Body of pancreas (tissue), 4 donors: ENCODE measurements around the gene XRCC3. TPM values are rescaled to one million over a fixed set of nuclear protein-coding genes. Genes with fewer than 3 reads are reported as not detected.

Experiments used
- ATAC-seq: fragments of 150-250 bp; one replicate; pipeline ENCODE4 v1.9.1; 2016
- DNase-seq, 4 donors: peaks; one replicate each; pipeline ENCODE4 v3.0.0-alpha.2; 2019
- H3K27ac ChIP-seq, 4 donors: fragments of 200-600 bp; sonication (generic); 1 replicate in 3 of 4; 2 replicates in 1 of 4; pipeline versions ENCODE4 v1.5.1 to v1.6.1; 2016 to 2019; ENCODE audit warnings: mild to moderate bottlenecking in 1 of 4, mixed read lengths in 1 of 4, moderate library complexity in 1 of 4
- H3K27me3 ChIP-seq, 2 donors: fragments of 200-600 bp; sonication (generic); one replicate each; pipeline ENCODE4 v1.6.0; 2016; ENCODE audit warnings: mild to moderate bottlenecking in 1 of 2
- H3K36me3 ChIP-seq, 2 donors: fragments of 200-600 bp; sonication (generic); replicated peaks in 1 of 2; 2 replicates each; pipeline ENCODE4 v1.5.1; 2016; ENCODE audit warnings: low read depth in 2 of 2; ENCODE audit not compliant: insufficient read depth in 1 of 2
- H3K4me1 ChIP-seq: fragments of 200-600 bp; sonication (generic); one replicate; pipeline ENCODE4 v1.6.0; 2016
- H3K4me3 ChIP-seq, 2 donors: fragments of 200-600 bp; sonication (generic); 1 replicate in 1 of 2; 2 replicates in 1 of 2; pipeline ENCODE4 v1.5.1; 2016 to 2019
- H3K9me3 ChIP-seq, 3 donors: fragments of 200-600 bp; sonication (generic); 1 replicate in 2 of 3; 2 replicates in 1 of 3; pipeline ENCODE4 v1.5.1; 2016
- POLR2A ChIP-seq, 3 donors: fragments of 450-650 bp; IDR thresholded peaks; one replicate each; pipeline ENCODE4 v1.6.1; 2016; ENCODE audit warnings: antibody characterized with exemption in 3 of 3, mild to moderate bottlenecking in 2 of 3
- WGBS, 2 donors: methylation state at CpG; one replicate each; pipeline ENCODE4 v1.1.5; 2017; 5-methylcytosine and 5-hydroxymethylcytosine counted together
- intact Hi-C: fragments of 100-400 bp; cut with DNase I; formaldehyde crosslinking; loops from one replicate; pipeline ENCODE4 v1.15.1; 2023
- total RNA-seq, 2 donors: library from RNA; depleted of rRNA; stranded (reverse); fragments of >200 nt; gene quantifications; one replicate each; pipeline ENCODE4 v1.1.0, GENCODE V29; 2016
- TF ChIP-seq, protein P1 (sequence below), 7 experiments: fragments of 450-650 bp in 4 of 7; fragments of 200-600 bp in 3 of 7; sonication (generic) in 3 of 7; IDR thresholded peaks; one replicate each; pipeline ENCODE4 v1.5.1; 2016 to 2019; ENCODE audit warnings: antibody characterized with exemption in 7 of 7

The XRCC3 gene
- total RNA-seq, 2 donors from 2014 or later, result 3.9 to 5.6 TPM

DNA sequence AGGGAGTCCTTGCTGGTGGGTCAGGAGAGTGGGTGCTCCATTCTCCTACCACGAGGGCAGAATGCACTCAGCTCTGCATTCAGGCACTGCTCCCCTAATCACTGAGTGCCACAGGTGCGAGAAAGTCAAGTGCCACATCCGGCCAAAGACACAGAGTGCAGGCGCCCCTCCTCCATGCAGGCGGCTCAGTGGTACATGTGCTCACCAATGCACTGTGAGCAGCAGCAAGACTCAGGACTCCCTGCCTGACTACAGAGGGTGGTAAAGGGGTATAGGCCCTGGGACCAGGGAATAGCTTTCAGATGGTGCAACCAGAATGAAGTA is 33.2 kb upstream of the XRCC3 start:
- Histone ChIP-seq H3K36me3 (peaks cover 0 to 18% of the 10 kb centered on the region in 2 donors), H3K4me3 (no peak overlapping the region), H3K27me3 (no peaks in the 10 kb centered on the region), H3K9me3 (no peaks in the 10 kb centered on the region), H3K27ac (no peak overlapping the region), H3K4me1 (no peaks in the 10 kb centered on the region)
- intact Hi-C loops, result no loop called here
- ATAC-seq (no peak), DNase-seq (no peak)
- whole genome bisulfite sequencing, 2 donors, result 73 to 78% methylated on average over 5 of the region's 5 CpGs
- TF ChIP-seq, protein P1, sequence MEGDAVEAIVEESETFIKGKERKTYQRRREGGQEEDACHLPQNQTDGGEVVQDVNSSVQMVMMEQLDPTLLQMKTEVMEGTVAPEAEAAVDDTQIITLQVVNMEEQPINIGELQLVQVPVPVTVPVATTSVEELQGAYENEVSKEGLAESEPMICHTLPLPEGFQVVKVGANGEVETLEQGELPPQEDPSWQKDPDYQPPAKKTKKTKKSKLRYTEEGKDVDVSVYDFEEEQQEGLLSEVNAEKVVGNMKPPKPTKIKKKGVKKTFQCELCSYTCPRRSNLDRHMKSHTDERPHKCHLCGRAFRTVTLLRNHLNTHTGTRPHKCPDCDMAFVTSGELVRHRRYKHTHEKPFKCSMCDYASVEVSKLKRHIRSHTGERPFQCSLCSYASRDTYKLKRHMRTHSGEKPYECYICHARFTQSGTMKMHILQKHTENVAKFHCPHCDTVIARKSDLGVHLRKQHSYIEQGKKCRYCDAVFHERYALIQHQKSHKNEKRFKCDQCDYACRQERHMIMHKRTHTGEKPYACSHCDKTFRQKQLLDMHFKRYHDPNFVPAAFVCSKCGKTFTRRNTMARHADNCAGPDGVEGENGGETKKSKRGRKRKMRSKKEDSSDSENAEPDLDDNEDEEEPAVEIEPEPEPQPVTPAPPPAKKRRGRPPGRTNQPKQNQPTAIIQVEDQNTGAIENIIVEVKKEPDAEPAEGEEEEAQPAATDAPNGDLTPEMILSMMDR (IDR thresholded peaks at IDR 0.05), result no peak
- no peak for TF ChIP-seq POLR2A (IDR thresholded peaks at IDR 0.05)

DNA sequence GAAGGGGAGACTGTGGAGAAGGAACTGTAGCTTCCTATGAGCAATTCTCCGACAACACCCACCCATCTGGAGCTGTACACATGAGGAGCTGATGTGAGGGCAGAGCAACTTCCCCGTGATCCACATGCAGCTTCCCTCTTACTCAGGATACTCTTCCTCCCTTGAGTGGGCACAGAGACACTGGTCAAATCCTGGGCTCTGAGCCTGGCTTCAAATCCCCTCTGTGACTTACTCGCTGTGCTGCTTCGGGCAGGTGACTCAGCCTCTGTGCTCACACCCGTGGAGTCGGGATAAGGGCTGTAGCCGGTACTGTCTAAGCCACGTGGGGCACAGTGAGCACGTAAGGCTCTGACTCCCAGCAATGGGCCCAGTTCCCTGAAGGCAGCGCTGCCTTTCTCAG is 31.4 kb upstream of the XRCC3 start:
- Histone ChIP-seq H3K27me3 (no peaks in the 10 kb centered on the region), H3K4me3 (no peak overlapping the region), H3K27ac (no peak overlapping the region), H3K4me1 (no peaks in the 10 kb centered on the region), H3K36me3 (peaks cover 0 to 17% of the 10 kb centered on the region in 2 donors), H3K9me3 (no peaks in the 10 kb centered on the region)
- DNase-seq (no peak), ATAC-seq (no peak)
- 89 to 92% methylated on average over 10 of the region's 10 CpGs for WGBS, 2 donors
- intact Hi-C loops, result no loop called here
- no peak for TF ChIP-seq POLR2A (IDR thresholded peaks at IDR 0.05)
- TF ChIP-seq, protein P1 (IDR thresholded peaks at IDR 0.05), result no peak

DNA sequence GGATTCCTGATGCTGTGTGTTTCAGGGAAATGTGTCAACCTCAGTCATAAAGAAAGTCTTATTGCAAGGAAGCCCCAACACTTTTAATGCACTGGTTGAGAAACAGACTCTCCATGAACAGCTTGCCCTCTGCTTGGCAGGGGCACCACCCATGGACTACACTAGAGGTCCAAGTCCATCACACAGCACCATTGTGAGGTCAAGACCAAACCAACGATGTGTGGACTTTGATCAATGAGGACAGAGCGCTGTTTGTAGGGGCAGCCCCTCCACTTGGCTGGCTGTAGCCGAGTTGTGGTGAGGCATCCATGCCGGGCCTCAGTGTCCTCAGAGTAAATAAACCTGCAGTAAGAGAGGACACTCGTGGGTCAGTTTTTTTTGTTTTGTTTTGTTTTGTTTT is 30.2 kb upstream of the XRCC3 start:
- H3K27ac ChIP-seq, result no peak overlapping the region
- DNase-seq (no peak), ATAC-seq (no peak)
- WGBS, 2 donors, result 72 to 75% methylated on average over 3 to 5 of the region's 5 CpGs
- H3K36me3 ChIP-seq, result peaks cover 0 to 19% of the 10 kb centered on the region in 2 donors
- TF ChIP-seq, protein P1 (IDR thresholded peaks at IDR 0.05), result no peak
- TF ChIP-seq POLR2A (IDR thresholded peaks at IDR 0.05), result no peak
- no peaks in the 10 kb centered on the region for H3K27me3 ChIP-seq
- no peak overlapping the region for H3K4me3 ChIP-seq
- intact Hi-C loops, result no loop called here
- H3K9me3 ChIP-seq, result no peaks in the 10 kb centered on the region
- H3K4me1 ChIP-seq, result no peaks in the 10 kb centered on the region

DNA sequence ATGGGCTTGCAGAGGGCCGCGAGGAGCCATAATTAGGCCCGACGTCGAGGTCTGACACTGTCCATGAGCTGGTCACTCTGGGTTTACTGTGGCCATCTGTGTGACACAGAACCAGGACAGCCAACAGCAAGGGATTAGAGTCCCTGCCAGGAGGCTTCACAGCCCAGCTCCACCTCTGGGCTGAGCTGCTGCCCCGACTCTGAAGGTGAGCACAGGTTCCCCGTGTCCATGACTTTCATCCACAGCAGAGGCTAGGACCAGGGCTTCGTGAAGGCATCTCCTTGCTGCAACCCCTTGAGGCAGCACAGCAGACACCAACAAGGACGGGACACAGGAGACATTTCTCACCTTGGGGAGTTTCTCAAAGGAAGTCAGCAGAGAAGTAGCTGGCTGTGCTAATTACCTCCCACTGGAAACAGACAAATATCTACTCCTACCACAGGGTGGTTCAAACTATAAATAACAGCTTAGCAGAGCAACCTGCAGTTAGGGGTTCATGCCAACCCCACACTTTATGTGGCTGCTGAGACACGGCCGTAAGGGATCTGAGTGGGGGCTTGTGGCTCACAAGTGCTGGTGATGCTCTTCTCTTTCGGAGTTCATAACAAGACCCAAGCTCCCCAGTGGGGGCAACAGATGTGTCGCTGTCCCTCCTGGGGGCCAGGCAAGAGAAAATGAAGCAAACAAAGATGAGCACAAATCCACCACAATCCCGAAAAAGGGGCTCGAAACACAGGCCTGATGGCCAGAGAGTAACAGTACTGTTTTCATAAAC is 29.6 kb upstream of the XRCC3 start:
- ATAC-seq (no peak), DNase-seq (no peak)
- Histone ChIP-seq H3K27ac (no peak overlapping the region), H3K4me3 (no peak overlapping the region), H3K9me3 (no peaks in the 10 kb centered on the region), H3K36me3 (peaks cover 0 to 22% of the 10 kb centered on the region in 2 donors), H3K27me3 (no peaks in the 10 kb centered on the region), H3K4me1 (no peaks in the 10 kb centered on the region)
- TF ChIP-seq, protein P1 (IDR thresholded peaks at IDR 0.05), result no peak
- no peak for TF ChIP-seq POLR2A (IDR thresholded peaks at IDR 0.05)
- 83 to 86% methylated on average over 15 of the region's 15 CpGs for WGBS, 2 donors
- intact Hi-C loops, result no loop called here

DNA sequence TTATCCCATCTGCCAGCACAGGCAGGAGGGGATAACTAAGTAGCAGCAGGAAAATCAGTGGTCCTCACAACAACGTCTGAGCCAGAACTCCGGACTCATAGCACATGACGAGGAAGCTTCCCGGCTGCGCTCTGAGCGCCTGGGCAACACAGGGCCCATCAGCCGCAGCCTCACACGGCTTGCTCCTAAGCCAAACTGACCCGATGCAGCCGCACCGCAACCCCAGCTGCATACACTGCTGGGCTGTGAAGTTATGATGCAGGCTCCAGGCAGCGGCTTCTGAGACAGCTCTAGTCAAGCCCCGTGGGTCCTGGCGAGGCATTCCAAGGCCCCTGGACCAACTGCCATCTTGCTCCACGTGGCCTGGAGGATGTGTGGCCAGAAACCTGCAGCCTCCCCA is 28.4 kb upstream of the XRCC3 start:
- no peak for DNase-seq
- intact Hi-C loops, result no loop called here
- TF ChIP-seq, protein P1 (IDR thresholded peaks at IDR 0.05), result no peak
- no peak for TF ChIP-seq POLR2A (IDR thresholded peaks at IDR 0.05)
- ATAC-seq, result no peak
- no peaks in the 10 kb centered on the region for H3K27me3 ChIP-seq
- WGBS, 2 donors, result 85 to 88% methylated on average over 8 to 15 of the region's 15 CpGs
- H3K4me1 ChIP-seq, result no peaks in the 10 kb centered on the region
- H3K27ac ChIP-seq, result no peak overlapping the region
- no peaks in the 10 kb centered on the region for H3K9me3 ChIP-seq
- peaks cover 0 to 20% of the 10 kb centered on the region in 2 donors for H3K36me3 ChIP-seq
- H3K4me3 ChIP-seq, result no peak overlapping the region
